Stomach smooth muscle (tissue), 2 donors: ENCODE data around the gene NR2C2.

Source experiments
- H3K27ac ChIP-seq: one replicate; pipeline ENCODE4 v1.7.0; 2013; ENCODE audit warnings: mild to moderate bottlenecking, low read length, inconsistent platforms
- H3K27me3 ChIP-seq, 2 donors: one replicate each; pipeline ENCODE4 v1.7.0; 2013; ENCODE audit warnings: low read length in 2 of 2; ENCODE audit not compliant: insufficient read depth in 2 of 2, control insufficient read depth in 1 of 2
- H3K36me3 ChIP-seq, 2 donors: one replicate each; pipeline ENCODE4 v1.7.0; 2013; ENCODE audit warnings: low read length in 2 of 2; ENCODE audit not compliant: control insufficient read depth in 2 of 2, insufficient read depth in 2 of 2
- H3K4me1 ChIP-seq: one replicate; pipeline ENCODE4 v1.7.0; 2013; ENCODE audit warnings: low read length; ENCODE audit not compliant: control insufficient read depth, insufficient read depth
- H3K4me3 ChIP-seq, 2 donors: one replicate each; pipeline ENCODE4 v1.7.0; 2013; ENCODE audit warnings: low read length in 2 of 2
- H3K9ac ChIP-seq, 2 donors: one replicate each; pipeline ENCODE4 v1.7.0; 2013; ENCODE audit warnings: low read length in 2 of 2, mild to moderate bottlenecking in 1 of 2
- H3K9me3 ChIP-seq, 2 donors: one replicate each; pipeline ENCODE4 v1.7.0; 2013; ENCODE audit warnings: low read length in 2 of 2; ENCODE audit not compliant: control insufficient read depth in 2 of 2
- donor health status: healthy.
- donor health status: Pancreatic carcinoma.

The NR2C2 gene

DNA sequence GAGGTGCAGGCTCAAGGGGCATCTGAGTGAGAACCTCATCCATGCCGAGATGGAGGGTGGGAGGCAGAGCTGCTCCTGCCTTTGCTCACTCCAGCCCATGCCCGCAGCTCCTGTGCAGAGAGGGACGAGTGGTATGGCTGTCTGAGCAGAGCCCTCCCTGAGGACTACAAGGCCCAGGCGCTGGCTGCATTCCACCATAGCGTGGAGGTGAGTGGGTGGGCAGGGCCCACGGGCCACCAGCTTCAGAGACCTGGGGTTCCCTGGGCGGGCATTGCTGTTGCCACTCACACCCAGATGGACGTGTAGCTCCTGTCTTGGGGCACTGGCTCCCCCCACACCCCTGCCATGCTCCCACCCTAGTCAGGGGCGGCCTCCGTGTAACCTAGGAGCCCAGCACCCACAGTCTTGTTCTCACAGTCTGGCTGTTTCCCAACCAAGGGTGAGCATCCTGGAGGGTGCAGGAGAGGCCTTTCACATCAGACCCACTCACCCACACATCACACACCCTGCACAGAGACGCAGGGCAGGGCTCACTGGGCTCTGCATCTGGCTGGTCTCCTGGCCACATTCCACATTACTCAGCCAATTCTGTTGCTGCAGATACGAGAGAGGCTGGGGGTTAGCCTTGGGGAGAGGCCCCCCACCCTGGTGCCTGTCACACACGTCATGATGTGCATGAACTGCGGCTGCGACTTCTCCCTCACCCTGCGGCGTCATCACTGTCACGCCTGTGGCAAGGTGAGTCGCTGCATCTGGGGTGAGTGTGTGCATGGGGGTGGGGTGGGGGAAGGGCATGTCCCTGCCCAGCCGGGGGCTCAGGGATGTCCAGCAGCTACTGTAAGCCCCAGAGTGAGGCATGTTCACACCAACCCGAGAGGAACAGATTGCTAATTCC, 25.3 kb upstream of the NR2C2 start:
- no peak overlapping the region for H3K4me3 ChIP-seq
- no peaks in the 10 kb centered on the region for H3K9me3 ChIP-seq
- no peaks in the 10 kb centered on the region for H3K27me3 ChIP-seq
- peaks cover 7% of the 10 kb centered on the region for H3K4me1 ChIP-seq
- H3K36me3 ChIP-seq: peaks cover 0 to 2% of the 10 kb centered on the region in 2 donors
- no peak overlapping the region for H3K27ac ChIP-seq
- no peak overlapping the region for H3K9ac ChIP-seq

DNA sequence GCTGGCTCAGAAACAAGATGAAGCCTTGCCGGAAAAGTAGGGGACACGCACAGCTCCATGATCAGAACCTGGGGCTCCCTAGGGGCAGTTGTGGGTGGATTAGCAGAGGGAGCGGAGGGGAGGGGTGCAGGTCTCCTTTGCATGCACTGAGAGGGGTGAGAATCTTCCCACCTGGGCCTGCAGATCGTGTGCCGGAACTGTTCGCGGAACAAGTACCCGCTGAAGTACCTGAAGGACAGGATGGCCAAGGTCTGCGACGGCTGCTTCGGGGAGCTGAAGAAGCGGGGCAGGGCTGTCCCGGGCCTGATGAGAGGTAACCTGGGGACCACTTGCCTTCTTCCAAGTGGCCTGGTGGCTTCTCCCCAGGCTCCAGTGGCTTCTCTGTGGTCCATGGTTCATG, 24.5 kb upstream of the NR2C2 start:
- peaks cover 0 to 2% of the 10 kb centered on the region in 2 donors for H3K36me3 ChIP-seq

DNA sequence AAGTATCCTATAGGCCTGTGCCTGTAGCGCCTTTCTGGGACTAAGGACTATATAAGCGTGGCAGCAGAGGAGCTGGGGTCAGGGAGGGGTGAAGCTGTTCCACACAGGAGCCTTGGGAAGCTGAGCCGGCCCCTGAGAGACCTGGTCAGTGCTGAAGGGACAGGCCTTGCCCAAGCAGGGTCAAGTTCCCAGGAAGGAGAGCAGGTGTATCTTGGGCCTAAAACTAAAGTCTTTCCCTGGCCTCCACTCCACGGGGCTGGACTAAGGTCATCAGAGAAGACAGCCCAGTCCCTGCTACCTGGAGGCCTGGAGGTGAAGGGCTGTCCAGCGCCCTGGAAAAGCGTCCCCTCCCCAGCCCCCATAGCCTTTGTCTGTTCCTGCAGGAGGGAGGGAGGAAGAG, 23.9 kb upstream of the NR2C2 start:
- Histone ChIP-seq H3K9me3 (no peaks in the 10 kb centered on the region), H3K27ac (no peak overlapping the region), H3K27me3 (no peaks in the 10 kb centered on the region), H3K4me1 (peaks cover 7% of the 10 kb centered on the region), H3K9ac (no peak overlapping the region), H3K36me3 (peaks cover 0 to 2% of the 10 kb centered on the region in 2 donors), H3K4me3 (no peak overlapping the region)

More for the DNA sequence above, 24.5 kb upstream of the NR2C2 start:
- Histone ChIP-seq H3K9me3 (no peaks in the 10 kb centered on the region), H3K4me1 (peaks cover 7% of the 10 kb centered on the region), H3K4me3 (no peak overlapping the region), H3K27ac (no peak overlapping the region), H3K9ac (no peak overlapping the region), H3K27me3 (no peaks in the 10 kb centered on the region)

- H3K36me3 ChIP-seq: no peaks in the 10 kb centered on the region
- H3K27me3 ChIP-seq: no peaks in the 10 kb centered on the region
- H3K4me3 ChIP-seq: no peak overlapping the region
- peaks cover 4% of the 10 kb centered on the region for H3K4me1 ChIP-seq
- no peak overlapping the region for H3K9ac ChIP-seq
- H3K27ac ChIP-seq: no peak overlapping the region
- no peaks in the 10 kb centered on the region for H3K9me3 ChIP-seq
These were observed 21.4 kb upstream of the NR2C2 start for GRCh38 chr3:14925729-14926591.

DNA sequence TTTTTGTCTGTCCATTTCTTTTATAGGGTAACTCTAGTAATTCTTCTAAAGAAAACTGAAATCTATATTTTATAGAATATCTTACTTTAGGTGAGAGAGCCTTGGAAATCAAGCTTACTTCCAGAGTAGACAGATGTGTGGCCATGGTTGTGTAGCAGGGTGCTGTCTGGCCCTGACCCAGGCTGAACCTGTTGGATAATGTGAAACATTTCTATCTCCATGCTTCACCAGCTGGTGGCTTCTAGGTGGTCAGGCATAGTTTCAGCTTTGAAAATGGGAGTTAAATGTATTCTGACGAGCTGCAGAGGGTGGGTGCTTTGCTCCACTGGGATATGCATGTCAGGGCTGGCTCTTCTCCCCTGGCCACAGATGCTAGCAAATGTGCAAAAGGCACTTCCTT, 20.8 kb upstream of the NR2C2 start:
- Histone ChIP-seq H3K9me3 (no peaks in the 10 kb centered on the region), H3K4me1 (no peaks in the 10 kb centered on the region), H3K27ac (no peak overlapping the region), H3K36me3 (no peaks in the 10 kb centered on the region), H3K4me3 (no peak overlapping the region), H3K27me3 (no peaks in the 10 kb centered on the region), H3K9ac (no peak overlapping the region)

- Histone ChIP-seq H3K27ac (no peak overlapping the region), H3K27me3 (no peaks in the 10 kb centered on the region), H3K9me3 (no peaks in the 10 kb centered on the region), H3K4me1 (no peaks in the 10 kb centered on the region), H3K9ac (no peak overlapping the region), H3K36me3 (no peaks in the 10 kb centered on the region), H3K4me3 (no peak overlapping the region)
These were observed 20.1 kb upstream of the NR2C2 start for GRCh38 chr3:14927308-14927707.

- no peak overlapping the region for H3K9ac ChIP-seq
- H3K4me1 ChIP-seq: no peaks in the 10 kb centered on the region
- H3K27ac ChIP-seq: no peak overlapping the region
- H3K27me3 ChIP-seq: no peaks in the 10 kb centered on the region
- H3K9me3 ChIP-seq: no peaks in the 10 kb centered on the region
- no peaks in the 10 kb centered on the region for H3K36me3 ChIP-seq
- H3K4me3 ChIP-seq: no peak overlapping the region
These were observed 17.9 kb upstream of the NR2C2 start for GRCh38 chr3:14929310-14930074.

GRCh38 chr3:14933820-14934425, 13.5 kb upstream of the NR2C2 start:
- H3K4me3 ChIP-seq: no peak overlapping the region
- H3K9me3 ChIP-seq: no peaks in the 10 kb centered on the region
- H3K36me3 ChIP-seq: peaks cover 0 to 3% of the 10 kb centered on the region in 2 donors
- H3K27me3 ChIP-seq: no peaks in the 10 kb centered on the region
- no peak overlapping the region for H3K27ac ChIP-seq
- H3K9ac ChIP-seq: no peak overlapping the region
- H3K4me1 ChIP-seq: no peaks in the 10 kb centered on the region

GRCh38 chr3:14935592-14936345, 11.6 kb upstream of the NR2C2 start:
- H3K4me3 ChIP-seq: no peak overlapping the region
- H3K9me3 ChIP-seq: no peaks in the 10 kb centered on the region
- peaks cover 0 to 3% of the 10 kb centered on the region in 2 donors for H3K36me3 ChIP-seq
- H3K27ac ChIP-seq: no peak overlapping the region
- no peak overlapping the region for H3K9ac ChIP-seq
- H3K4me1 ChIP-seq: no peaks in the 10 kb centered on the region
- H3K27me3 ChIP-seq: no peaks in the 10 kb centered on the region
